Caco-2 (cell line): ENCODE data around the gene GABARAPL2. TPM values are rescaled to one million over a fixed set of nuclear protein-coding genes. Genes with fewer than 3 reads are reported as not detected.

Experiments used
- BruUV-seq: library from RNA; stranded (reverse); fragments of 400-500 nt; replicated peaks from 2 replicates; lab custom pipeline; 2021; lab: Mats Ljungman, UMichigan
- CTCF ChIA-PET: fragments of 300-600 bp; sonication (Branson Sonifier 250); formaldehyde crosslinking; loops from one replicate; lab custom pipeline; 2022; ENCODE audit warnings: antibody characterized with exemption; lab: Charles Lee
- POLR2A ChIA-PET: fragments of 300-600 bp; sonication (Branson Sonifier 250); formaldehyde crosslinking; loops from one replicate; lab custom pipeline; 2022; ENCODE audit warnings: antibody characterized with exemption; lab: Charles Lee
- DNase-seq, 2 experiments: peaks; one replicate each; pipeline versions ENCODE4 v3.0.0 to v3.0.0-alpha.2; 2020 to 2022
- H3K27me3 ChIP-seq: replicated peaks from 2 replicates; pipeline ENCODE4 v1.6.0; 2011; ENCODE audit warnings: low read length; ENCODE audit not compliant: control insufficient read depth, insufficient read depth
- H3K36me3 ChIP-seq: 2 replicates; pipeline ENCODE4 v1.5.1; 2011; ENCODE audit warnings: low read length; ENCODE audit not compliant: control insufficient read depth, insufficient read depth
- H3K4me1 ChIP-seq: fragments of 250-450 bp; sonication (Bioruptor Pico); 2 replicates; pipeline ENCODE4 v1.5.1; 2020; ENCODE audit warnings: mild to moderate bottlenecking
- H3K4me3 ChIP-seq: 2 replicates; pipeline ENCODE4 v1.5.1; 2011; ENCODE audit warnings: low read depth, mild to moderate bottlenecking, control low read depth, low read length
- H3K9me3 ChIP-seq: fragments of 250-450 bp; sonication (Bioruptor Pico); 2 replicates; pipeline ENCODE4 v1.5.1; 2020; ENCODE audit warnings: mild to moderate bottlenecking, moderate library complexity
- H3K27ac Mint-ChIP-seq: one replicate; pipeline ENCODE4 v1.8.0; 2022; ENCODE audit warnings: mixed read lengths; ENCODE audit not compliant: unreplicated experiment
- H3K27me3 Mint-ChIP-seq: one replicate; pipeline ENCODE4 v1.8.0; 2022; ENCODE audit warnings: mixed read lengths; ENCODE audit not compliant: insufficient read depth, unreplicated experiment
- H3K36me3 Mint-ChIP-seq: one replicate; pipeline ENCODE4 v1.8.0; 2022; ENCODE audit warnings: mild to moderate bottlenecking, mixed read lengths; ENCODE audit not compliant: insufficient read depth, unreplicated experiment
- H3K4me1 Mint-ChIP-seq: one replicate; pipeline ENCODE4 v1.8.0; 2022; ENCODE audit warnings: low read depth, mixed read lengths; ENCODE audit not compliant: unreplicated experiment
- H3K4me3 Mint-ChIP-seq: one replicate; pipeline ENCODE4 v1.8.0; 2022; ENCODE audit warnings: mild to moderate bottlenecking, moderate library complexity, mixed read lengths; ENCODE audit not compliant: unreplicated experiment
- H3K9me3 Mint-ChIP-seq: one replicate; pipeline ENCODE4 v1.8.0; 2022; ENCODE audit warnings: mixed read lengths; ENCODE audit not compliant: unreplicated experiment
- intact Hi-C: fragments of 100-400 bp; cut with micrococcal nuclease; formaldehyde crosslinking; loops from one replicate; pipeline ENCODE4 v1.10.0; 2022; ENCODE audit not compliant: unreplicated experiment
- total RNA-seq: library from RNA; stranded (reverse); gene quantifications from 2 replicates; pipeline ENCODE4 v1.2.3, GENCODE V29; 2022
- TF ChIP-seq, protein P1 (sequence below), 2 experiments: fragments of 200-600 bp in 1 of 2; IDR thresholded peaks; 1 replicate in 1 of 2; 2 replicates in 1 of 2; pipeline versions ENCODE4 v1.5.1 to v1.8.0; 2011 to 2022; ENCODE audit warnings: antibody characterized with exemption in 1 of 2, control low read depth in 1 of 2, inconsistent platforms in 1 of 2, low read depth in 1 of 2, low read length in 1 of 2, mild to moderate bottlenecking in 1 of 2, moderate library complexity in 1 of 2; ENCODE audit not compliant: insufficient read depth in 1 of 2, severe bottlenecking in 1 of 2, unreplicated experiment in 1 of 2

GABARAPL2 gene
- total RNA-seq, 1 experiment from 2014 or later, result 88.2 TPM

DNA sequence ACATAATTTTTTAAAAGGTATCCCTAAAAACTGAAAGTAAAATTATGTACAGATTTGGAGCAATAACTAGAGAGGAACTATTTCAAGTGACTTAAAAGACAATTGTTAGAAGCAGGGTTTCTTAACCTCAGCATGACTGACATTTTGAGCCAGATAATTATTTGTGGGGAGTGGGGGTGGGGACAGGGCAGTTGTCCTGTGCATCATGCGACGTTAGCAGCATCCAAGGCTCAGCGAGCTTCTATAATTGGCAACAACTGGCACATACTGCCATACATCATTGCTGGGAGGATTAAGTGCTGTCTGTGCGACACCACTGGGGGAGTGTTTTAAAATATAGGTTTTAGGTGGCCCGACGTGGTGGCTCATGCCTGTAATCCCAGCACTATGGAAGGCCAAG, 27.1 kb downstream of the GABARAPL2 start:
- no peak for DNase-seq
- no TSS peak for BruUV-seq
- ChIA-PET POLR2A (no interaction called here), CTCF (no interaction called here)
- Mint-ChIP-seq H3K4me3 (no peak overlapping the region), H3K36me3 (peaks cover 36% of the 10 kb centered on the region), H3K27ac (no peak overlapping the region), H3K27me3 (no peaks in the 10 kb centered on the region), H3K4me1 (no peaks in the 10 kb centered on the region), H3K9me3 (peaks cover 10% of the 10 kb centered on the region)
- no peak overlapping the region for H3K4me3 ChIP-seq
- peaks cover 3% of the 10 kb centered on the region; the same call in 1 of the 2 replicates for H3K36me3 ChIP-seq
- no peaks in the 10 kb centered on the region for H3K27me3 ChIP-seq
- H3K9me3 ChIP-seq, result no peaks in the 10 kb centered on the region
- TF ChIP-seq, protein P1, sequence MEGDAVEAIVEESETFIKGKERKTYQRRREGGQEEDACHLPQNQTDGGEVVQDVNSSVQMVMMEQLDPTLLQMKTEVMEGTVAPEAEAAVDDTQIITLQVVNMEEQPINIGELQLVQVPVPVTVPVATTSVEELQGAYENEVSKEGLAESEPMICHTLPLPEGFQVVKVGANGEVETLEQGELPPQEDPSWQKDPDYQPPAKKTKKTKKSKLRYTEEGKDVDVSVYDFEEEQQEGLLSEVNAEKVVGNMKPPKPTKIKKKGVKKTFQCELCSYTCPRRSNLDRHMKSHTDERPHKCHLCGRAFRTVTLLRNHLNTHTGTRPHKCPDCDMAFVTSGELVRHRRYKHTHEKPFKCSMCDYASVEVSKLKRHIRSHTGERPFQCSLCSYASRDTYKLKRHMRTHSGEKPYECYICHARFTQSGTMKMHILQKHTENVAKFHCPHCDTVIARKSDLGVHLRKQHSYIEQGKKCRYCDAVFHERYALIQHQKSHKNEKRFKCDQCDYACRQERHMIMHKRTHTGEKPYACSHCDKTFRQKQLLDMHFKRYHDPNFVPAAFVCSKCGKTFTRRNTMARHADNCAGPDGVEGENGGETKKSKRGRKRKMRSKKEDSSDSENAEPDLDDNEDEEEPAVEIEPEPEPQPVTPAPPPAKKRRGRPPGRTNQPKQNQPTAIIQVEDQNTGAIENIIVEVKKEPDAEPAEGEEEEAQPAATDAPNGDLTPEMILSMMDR (IDR thresholded peaks at IDR 0.05; ENCODE audit: insufficient read depth in 1 of 2, low read depth in 1 of 2, low read length in 1 of 2, severe bottlenecking in 1 of 2, unreplicated experiment in 1 of 2), result no peak
- no peaks in the 10 kb centered on the region for H3K4me1 ChIP-seq
- intact Hi-C loops, result no loop called here

DNA sequence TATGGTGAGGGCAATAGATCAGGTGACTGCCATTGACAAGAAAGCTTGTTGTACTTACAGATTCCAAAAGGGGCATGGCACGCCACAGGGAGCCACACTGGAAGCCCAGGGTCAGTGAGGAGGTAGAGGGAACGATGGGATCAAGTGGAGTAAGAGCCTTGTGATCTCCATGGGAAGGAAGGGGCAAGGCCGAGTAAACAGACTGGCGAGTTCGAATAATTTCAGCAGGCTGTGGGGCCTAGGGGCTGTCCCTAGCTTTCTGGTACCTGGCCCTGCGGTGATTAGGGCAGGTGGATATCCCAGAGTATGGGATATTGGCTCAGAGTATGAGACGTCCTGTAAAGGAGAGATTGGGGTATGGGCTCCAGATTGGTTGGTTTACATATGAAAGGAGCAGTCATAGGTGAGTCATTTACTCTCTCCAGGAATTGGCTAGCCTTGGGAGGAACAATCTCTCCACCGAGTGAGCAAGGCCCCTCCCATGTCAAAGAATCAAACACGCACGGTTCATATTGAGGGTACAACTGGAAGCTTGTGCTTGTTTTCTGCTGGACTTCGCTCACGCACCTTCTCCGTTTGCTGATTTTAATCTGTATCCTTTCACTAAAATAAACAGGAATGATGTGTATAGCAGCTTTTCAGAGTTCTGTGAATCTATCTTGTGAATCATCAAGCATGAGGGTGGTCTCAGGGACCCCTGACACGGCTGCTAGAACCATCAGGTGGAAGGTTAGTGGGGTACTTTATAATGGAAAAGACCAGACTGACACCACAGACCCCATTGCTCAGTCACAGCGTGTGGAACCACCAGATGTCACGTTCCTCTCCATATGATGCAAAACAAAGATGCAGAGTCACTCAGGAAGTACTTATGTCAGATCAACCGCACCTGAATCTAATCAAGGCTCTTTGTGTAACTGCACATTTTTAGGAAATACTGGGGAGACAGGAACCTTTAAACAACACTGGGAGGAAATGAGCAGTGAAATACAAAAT, 27.9 kb downstream of the GABARAPL2 start:
- Mint-ChIP-seq H3K36me3 (peaks cover 38% of the 10 kb centered on the region), H3K27ac (peak overlapping the region; percentile 57), H3K9me3 (peaks cover 10% of the 10 kb centered on the region), H3K4me1 (no peaks in the 10 kb centered on the region), H3K27me3 (no peaks in the 10 kb centered on the region), H3K4me3 (no peak overlapping the region)
- ChIA-PET POLR2A (no interaction called here), CTCF (interaction anchor here (1.0 kb wide), 1 partner anchor 77 kb away, joined by 3 read pairs; no protein-coding TSS in a partner anchor)
- H3K4me1 ChIP-seq, result no peaks in the 10 kb centered on the region
- intact Hi-C loops, result no loop called here
- H3K27me3 ChIP-seq, result no peaks in the 10 kb centered on the region
- no peak for DNase-seq
- H3K36me3 ChIP-seq, result peaks cover 5% of the 10 kb centered on the region; the same call in 1 of the 2 replicates
- H3K4me3 ChIP-seq, result no peak overlapping the region
- BruUV-seq, result no TSS peak
- no peaks in the 10 kb centered on the region for H3K9me3 ChIP-seq
- TF ChIP-seq, protein P1 (IDR thresholded peaks at IDR 0.05; ENCODE audit: insufficient read depth in 1 of 2, low read depth in 1 of 2, low read length in 1 of 2, severe bottlenecking in 1 of 2, unreplicated experiment in 1 of 2), result no peak

DNA sequence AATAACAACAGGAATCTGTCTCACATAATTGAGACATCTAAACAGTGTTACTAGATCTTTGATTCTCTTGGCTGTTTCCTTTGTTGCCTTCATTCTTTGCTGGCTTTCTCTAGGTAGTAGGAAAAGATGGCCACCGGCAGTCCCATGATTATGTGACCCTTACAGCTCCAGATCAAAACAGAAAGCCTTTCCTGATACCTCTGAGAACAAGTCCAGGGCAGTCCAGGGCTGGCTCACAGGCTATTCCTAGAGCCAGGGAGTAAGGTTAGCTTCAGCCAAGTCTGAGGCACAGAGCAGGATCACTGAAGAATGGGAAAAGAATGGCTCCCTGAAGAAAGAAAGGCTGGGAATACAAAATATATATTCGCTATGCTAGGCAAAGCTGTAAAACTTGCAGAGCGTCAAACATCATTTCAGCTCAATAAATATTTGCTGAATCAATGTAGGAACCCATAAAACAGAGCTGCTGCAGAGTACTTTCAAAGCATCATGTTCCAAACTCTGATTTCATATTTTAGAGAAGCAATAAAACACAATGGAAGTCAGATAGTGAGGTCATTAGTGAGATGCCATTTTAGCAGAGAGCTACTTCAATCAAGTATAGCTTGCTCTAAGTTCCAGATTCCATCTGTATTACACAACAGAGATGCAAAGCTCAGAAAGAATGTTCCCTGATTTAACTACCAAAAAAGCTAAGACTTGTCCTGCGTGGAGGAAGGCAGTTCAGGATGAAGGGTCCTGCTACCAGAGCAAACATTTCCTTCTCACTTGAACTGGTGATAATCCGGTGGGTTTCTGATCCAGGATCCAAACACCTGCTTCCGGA, 33.5 kb downstream of the GABARAPL2 start:
- ChIA-PET POLR2A (interaction anchor here (0.6 to 1.0 kb wide), 4 partner anchors 17 to 35 kb away, joined by 3 to 5 read pairs (median 4); partner anchors contain the start of gene ADAT1), CTCF (interaction anchor here (1.0 kb wide), 2 partner anchors 21 to 83 kb away, joined by 3 to 4 read pairs; no protein-coding TSS in a partner anchor)
- TF ChIP-seq, protein P1 (IDR thresholded peaks at IDR 0.05; ENCODE audit: insufficient read depth in 1 of 2, low read depth in 1 of 2, low read length in 1 of 2, severe bottlenecking in 1 of 2, unreplicated experiment in 1 of 2), result no peak
- BruUV-seq, result no TSS peak
- Mint-ChIP-seq H3K27me3 (no peaks in the 10 kb centered on the region), H3K36me3 (peaks cover 75% of the 10 kb centered on the region), H3K9me3 (peaks cover 22% of the 10 kb centered on the region), H3K4me1 (no peaks in the 10 kb centered on the region), H3K27ac (peak overlapping the region; percentile 15), H3K4me3 (no peak overlapping the region)
- intact Hi-C loops, result no loop called here
- H3K4me1 ChIP-seq, result no peaks in the 10 kb centered on the region
- H3K27me3 ChIP-seq, result no peaks in the 10 kb centered on the region
- H3K36me3 ChIP-seq, result peaks cover 15% of the 10 kb centered on the region
- no peak for DNase-seq
- H3K4me3 ChIP-seq, result no peak overlapping the region
- H3K9me3 ChIP-seq, result peaks cover 6% of the 10 kb centered on the region; the same call in 1 of the 2 replicates
